ENCODE results near the gene ABHD2.
"Not testable (repeated sequence)": the region's sequence is repeated elsewhere in the genome, so short reads cannot be mapped to it uniquely, and the experiment has no call there.

ABHD2 gene

DNA sequence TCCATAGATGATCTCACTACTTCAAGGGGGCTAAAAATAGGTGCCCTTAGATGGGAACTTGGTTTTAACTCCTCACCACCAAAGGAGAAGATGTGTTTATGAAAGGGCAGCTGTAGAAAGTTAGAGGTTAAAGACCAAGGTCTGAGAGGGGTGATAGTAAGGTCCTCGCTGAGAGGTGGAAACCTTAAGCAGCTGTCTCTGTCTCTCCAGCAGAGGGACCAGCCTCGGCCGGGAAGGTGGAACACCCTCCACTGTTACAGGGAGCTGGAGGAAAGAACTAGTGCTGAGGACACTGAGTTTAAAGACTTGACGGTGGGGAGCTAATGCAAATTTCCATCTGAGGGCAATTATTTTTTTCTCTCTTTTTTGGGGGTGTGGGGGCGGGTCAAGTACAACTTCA is 142.0 kb downstream of the ABHD2 start:
- DNase-seq (ENCODE audit: extremely low read depth, low read depth) = no peak
- no peak overlapping the region for H3K4me3 ChIP-seq (replicated peaks; ENCODE audit: low read depth, low read length)
- TF ChIP-seq, protein P1, sequence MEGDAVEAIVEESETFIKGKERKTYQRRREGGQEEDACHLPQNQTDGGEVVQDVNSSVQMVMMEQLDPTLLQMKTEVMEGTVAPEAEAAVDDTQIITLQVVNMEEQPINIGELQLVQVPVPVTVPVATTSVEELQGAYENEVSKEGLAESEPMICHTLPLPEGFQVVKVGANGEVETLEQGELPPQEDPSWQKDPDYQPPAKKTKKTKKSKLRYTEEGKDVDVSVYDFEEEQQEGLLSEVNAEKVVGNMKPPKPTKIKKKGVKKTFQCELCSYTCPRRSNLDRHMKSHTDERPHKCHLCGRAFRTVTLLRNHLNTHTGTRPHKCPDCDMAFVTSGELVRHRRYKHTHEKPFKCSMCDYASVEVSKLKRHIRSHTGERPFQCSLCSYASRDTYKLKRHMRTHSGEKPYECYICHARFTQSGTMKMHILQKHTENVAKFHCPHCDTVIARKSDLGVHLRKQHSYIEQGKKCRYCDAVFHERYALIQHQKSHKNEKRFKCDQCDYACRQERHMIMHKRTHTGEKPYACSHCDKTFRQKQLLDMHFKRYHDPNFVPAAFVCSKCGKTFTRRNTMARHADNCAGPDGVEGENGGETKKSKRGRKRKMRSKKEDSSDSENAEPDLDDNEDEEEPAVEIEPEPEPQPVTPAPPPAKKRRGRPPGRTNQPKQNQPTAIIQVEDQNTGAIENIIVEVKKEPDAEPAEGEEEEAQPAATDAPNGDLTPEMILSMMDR (IDR thresholded peaks at IDR 0.05; ENCODE audit: low read depth, low read length, missing control alignments) = peak; percentile 6

DNA sequence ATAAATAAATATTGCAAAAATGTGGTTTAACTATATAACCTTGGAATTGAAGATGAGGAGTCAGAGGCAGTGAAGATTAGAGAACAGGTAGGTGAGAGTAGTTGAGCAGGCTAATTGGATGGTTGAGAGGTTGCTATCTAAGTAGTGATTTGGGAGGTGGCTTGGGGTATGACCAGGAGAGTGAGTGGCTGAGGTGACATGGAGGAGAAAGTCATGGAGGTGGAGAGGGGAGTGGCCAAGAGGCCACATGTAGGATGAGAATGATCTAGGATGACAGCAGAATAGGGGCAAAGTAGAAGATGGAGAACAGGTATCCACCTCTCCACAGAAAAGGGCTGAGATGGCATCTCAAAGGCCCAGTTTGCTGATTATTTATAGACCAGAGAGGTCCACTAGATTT is 143.6 kb downstream of the ABHD2 start:
- TF ChIP-seq, protein P1 (IDR thresholded peaks at IDR 0.05; ENCODE audit: low read depth, low read length, missing control alignments) = no peak
- no peak for DNase-seq (ENCODE audit: extremely low read depth, low read depth)
- H3K4me3 ChIP-seq (replicated peaks; ENCODE audit: low read depth, low read length) = no peak overlapping the region

DNA sequence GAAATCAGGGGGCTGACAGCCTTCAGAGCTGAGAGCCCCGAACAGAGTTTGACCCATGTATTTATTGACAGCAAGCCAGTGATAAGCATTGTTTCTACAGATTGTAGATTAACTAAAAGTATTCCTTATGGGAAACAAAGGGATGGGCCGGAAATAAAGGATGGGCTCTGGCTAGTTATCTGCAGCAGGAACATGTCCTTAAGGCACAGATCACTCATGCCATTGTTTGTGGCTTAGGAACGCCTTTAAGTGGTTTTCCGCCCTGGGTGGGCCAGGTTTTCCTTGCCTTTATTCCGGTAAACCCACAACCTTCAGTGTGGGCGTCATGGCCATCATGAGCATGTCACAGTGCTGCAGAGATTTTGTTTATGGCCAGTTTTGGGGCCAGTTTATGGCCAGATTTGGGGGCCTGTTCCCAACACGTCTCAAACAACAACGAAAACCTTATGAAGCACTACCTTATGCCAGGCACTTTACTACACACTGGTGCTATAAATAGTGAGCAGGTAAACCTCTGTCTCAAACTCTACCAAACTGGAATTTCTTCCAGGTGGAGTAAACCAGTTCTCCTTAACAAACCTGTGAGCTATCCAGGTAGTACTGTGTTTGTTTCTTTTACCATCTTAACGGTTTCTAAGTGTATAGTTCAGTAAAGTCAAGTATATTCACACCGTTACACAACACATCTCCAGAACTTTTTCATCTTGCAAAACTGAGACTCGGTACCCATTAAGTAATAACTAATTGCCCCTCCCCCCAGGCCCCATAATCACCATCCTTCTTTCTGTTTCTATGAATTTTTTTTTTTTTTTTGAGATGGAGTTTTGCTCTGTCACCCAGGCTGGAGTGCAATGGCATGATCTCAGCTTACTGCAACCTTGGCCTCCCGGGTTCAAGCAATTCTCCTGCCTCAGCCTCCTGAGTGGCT is 151.9 kb downstream of the ABHD2 start:
- not testable (repeated sequence) for DNase-seq (ENCODE audit: extremely low read depth, low read depth); H3K4me3 ChIP-seq (replicated peaks; ENCODE audit: low read depth, low read length)

DNA sequence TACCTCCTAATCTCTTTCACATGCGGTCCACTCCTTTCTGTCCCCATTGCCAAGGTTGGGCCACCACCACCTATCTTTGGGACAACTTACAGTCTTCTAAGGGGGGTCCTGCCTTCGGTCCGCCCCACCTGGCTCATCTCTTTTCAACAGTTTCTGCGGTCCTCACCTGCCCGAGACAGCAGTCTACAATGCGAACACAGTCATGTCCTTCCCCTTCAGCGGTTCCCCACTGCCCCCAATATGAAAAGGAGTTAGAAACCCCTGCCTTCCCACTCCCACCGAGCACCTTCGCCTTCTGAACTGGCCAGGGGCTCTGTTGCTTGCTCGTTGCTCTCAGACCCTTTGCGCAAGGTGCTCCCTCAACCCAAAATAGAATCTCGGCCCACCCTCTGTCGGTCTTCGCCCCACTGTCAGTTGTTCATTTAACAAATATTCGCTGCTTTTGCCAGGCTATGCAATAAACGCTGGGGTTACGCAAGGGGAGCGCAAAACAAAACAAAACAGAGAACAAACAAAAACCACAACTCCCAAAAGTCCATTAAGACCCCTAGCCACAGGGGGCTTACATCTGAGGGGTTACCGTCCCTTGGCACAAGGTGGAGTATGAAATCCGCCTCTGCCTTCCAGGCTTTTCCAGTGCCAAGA is 154.9 kb downstream of the ABHD2 start:
- peak overlapping the region; percentile 80 for H3K4me3 ChIP-seq (replicated peaks; ENCODE audit: low read depth, low read length)
- DNase-seq (ENCODE audit: extremely low read depth, low read depth) = no peak
- TF ChIP-seq, protein P1 (IDR thresholded peaks at IDR 0.05; ENCODE audit: low read depth, low read length, missing control alignments) = no peak

DNA sequence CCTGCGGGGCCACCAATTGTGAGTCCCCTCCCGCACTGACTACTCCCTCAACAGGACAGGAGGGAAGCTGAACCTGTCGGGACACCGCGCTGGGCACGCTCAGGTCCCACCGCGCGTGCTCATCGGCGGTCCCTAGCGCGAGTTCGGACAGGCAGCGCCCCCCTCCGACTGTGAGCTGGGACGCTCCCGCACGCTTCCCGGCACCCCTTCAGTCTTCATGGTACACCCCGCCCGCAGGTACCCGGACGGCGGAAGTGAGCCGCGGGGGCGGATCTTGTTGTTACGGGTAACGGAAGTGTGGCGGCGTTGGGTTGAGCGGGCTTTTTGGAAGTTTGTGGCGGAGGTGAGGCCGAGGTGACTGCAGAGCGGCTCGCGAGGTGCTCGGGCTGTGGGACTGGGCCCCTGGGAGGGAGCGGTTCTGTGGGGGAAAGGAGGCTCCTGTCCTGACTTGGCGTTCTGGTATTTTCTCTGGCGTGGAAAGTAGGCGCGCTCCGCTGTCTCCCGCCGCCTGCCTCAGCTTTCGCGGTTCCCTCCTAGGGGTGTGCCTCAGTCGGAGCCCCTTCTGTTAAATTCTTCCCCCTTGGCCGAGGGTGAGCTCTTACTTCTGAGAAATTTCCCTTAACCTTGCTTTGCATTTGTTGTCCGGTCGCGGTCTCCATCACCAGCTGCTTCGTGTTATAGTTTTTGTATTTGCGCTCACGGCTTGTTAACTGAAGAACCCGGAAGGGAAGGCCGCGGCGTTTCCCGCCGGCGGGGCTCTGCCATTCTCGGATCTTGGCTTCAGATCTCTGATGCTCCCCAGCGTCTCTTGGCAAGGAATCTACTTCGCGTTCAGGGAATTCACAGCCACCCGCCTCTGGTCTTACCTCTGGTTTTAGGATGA is 155.7 kb downstream of the ABHD2 start, which contains the start of gene FANCI:
FANCI (plus strand) TSS at position 289 of the 883 bp plus-strand sequence. CDS start 3,669 bp downstream, outside the sequence.
- TF ChIP-seq, protein P1 (IDR thresholded peaks at IDR 0.05; ENCODE audit: low read depth, low read length, missing control alignments) = peak; percentile 54
- peak within 1 kb of the TSS; percentile 80 for H3K4me3 ChIP-seq (replicated peaks; ENCODE audit: low read depth, low read length)

DNA sequence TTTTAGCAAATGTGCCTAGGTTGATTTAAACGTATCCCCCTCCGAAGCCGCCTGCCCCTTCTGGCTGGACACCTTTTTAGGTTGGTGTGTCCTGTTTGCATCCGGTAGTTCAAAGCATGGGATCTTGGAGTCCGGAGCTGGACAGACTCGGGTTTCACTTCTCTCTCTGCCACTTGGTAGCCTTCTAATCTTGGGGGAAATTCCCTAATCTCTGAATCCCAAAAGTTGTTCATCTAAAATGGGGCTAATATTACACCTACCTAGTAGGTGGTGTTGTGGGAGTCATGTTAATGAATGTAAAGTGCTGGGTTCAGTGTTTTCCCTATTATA is 156.3 kb downstream of the ABHD2 start:
- H3K4me3 ChIP-seq (replicated peaks; ENCODE audit: low read depth, low read length) = peak overlapping the region; percentile 80
- no peak for DNase-seq (ENCODE audit: extremely low read depth, low read depth)
- TF ChIP-seq, protein P1 (IDR thresholded peaks at IDR 0.05; ENCODE audit: low read depth, low read length, missing control alignments) = no peak

More for the DNA sequence above, 155.7 kb downstream of the ABHD2 start, which contains the start of gene FANCI:
- DNase-seq (ENCODE audit: extremely low read depth, low read depth) = peak; percentile 72
